ENCODE results near the gene ITK. TPM values are rescaled to one million over a fixed set of nuclear protein-coding genes. Genes with fewer than 3 reads are reported as not detected.
"Not testable (repeated sequence)": the region's sequence is repeated elsewhere in the genome, so short reads cannot be mapped to it uniquely, and the experiment has no call there.

The ITK gene
- polyA plus RNA-seq, 1 donor, result 1.5 TPM

- no peaks in the 10 kb centered on the region for H3K9me3 ChIP-seq (ENCODE audit: control insufficient read depth, low read depth, low read length)
- no peaks in the 10 kb centered on the region for H3K36me3 ChIP-seq (ENCODE audit: control insufficient read depth, insufficient read depth, low read length)
- no peak overlapping the region for H3K27ac ChIP-seq (ENCODE audit: low read length)
- no peak for DNase-seq
- H3K27me3 ChIP-seq (ENCODE audit: control insufficient read depth, insufficient read depth, low read length), result no peaks in the 10 kb centered on the region
- no CpG with 5 or more reads among the region's 10 CpGs for WGBS (ENCODE audit: insufficient coverage, low lambda C conversion rate)
- H3K4me1 ChIP-seq (ENCODE audit: control insufficient read depth, insufficient read depth, low read length), result no peaks in the 10 kb centered on the region
- no peak overlapping the region for H3K4me3 ChIP-seq (ENCODE audit: low read length)
These were observed 42.0 kb downstream of the ITK start for GRCh38 chr5:157222506-157223230.

- Histone ChIP-seq H3K27me3 (ENCODE audit: control insufficient read depth, insufficient read depth, low read length) (no peaks in the 10 kb centered on the region), H3K4me3 (ENCODE audit: low read length) (no peak overlapping the region), H3K4me1 (ENCODE audit: control insufficient read depth, insufficient read depth, low read length) (no peaks in the 10 kb centered on the region), H3K9me3 (ENCODE audit: control insufficient read depth, low read depth, low read length) (no peaks in the 10 kb centered on the region), H3K27ac (ENCODE audit: low read length) (no peak overlapping the region), H3K36me3 (ENCODE audit: control insufficient read depth, insufficient read depth, low read length) (no peaks in the 10 kb centered on the region)
- no CpG with 5 or more reads among the region's 6 CpGs for WGBS (ENCODE audit: insufficient coverage, low lambda C conversion rate)
- DNase-seq, result no peak
These were observed 45.1 kb downstream of the ITK start for GRCh38 chr5:157225469-157226422.

- Histone ChIP-seq H3K4me3 (ENCODE audit: low read length) (no peak overlapping the region), H3K9me3 (ENCODE audit: control insufficient read depth, low read depth, low read length) (no peaks in the 10 kb centered on the region), H3K27me3 (ENCODE audit: control insufficient read depth, insufficient read depth, low read length) (no peaks in the 10 kb centered on the region), H3K4me1 (ENCODE audit: control insufficient read depth, insufficient read depth, low read length) (no peaks in the 10 kb centered on the region), H3K36me3 (ENCODE audit: control insufficient read depth, insufficient read depth, low read length) (no peaks in the 10 kb centered on the region), H3K27ac (ENCODE audit: low read length) (no peak overlapping the region)
- DNase-seq, result no peak
These were observed 50.0 kb downstream of the ITK start for GRCh38 chr5:157230610-157231009.

GRCh38 chr5:157232706-157233105, 52.1 kb downstream of the ITK start:
- DNase-seq, result no peak
- Histone ChIP-seq H3K27me3 (ENCODE audit: control insufficient read depth, insufficient read depth, low read length) (no peaks in the 10 kb centered on the region), H3K27ac (ENCODE audit: low read length) (no peak overlapping the region), H3K36me3 (ENCODE audit: control insufficient read depth, insufficient read depth, low read length) (no peaks in the 10 kb centered on the region), H3K9me3 (ENCODE audit: control insufficient read depth, low read depth, low read length) (no peaks in the 10 kb centered on the region), H3K4me3 (ENCODE audit: low read length) (no peak overlapping the region), H3K4me1 (ENCODE audit: control insufficient read depth, insufficient read depth, low read length) (no peaks in the 10 kb centered on the region)
- WGBS (ENCODE audit: insufficient coverage, low lambda C conversion rate), result 90% methylated on average over 2 of the region's 6 CpGs

- 100% methylated on average over 1 of the region's 3 CpGs for WGBS (ENCODE audit: insufficient coverage, low lambda C conversion rate)
- DNase-seq, result no peak
- Histone ChIP-seq H3K36me3 (ENCODE audit: control insufficient read depth, insufficient read depth, low read length) (no peaks in the 10 kb centered on the region), H3K27ac (ENCODE audit: low read length) (no peak overlapping the region), H3K27me3 (ENCODE audit: control insufficient read depth, insufficient read depth, low read length) (no peaks in the 10 kb centered on the region), H3K9me3 (ENCODE audit: control insufficient read depth, low read depth, low read length) (no peaks in the 10 kb centered on the region), H3K4me3 (ENCODE audit: low read length) (no peak overlapping the region), H3K4me1 (ENCODE audit: control insufficient read depth, insufficient read depth, low read length) (no peaks in the 10 kb centered on the region)
These were observed 52.9 kb downstream of the ITK start for GRCh38 chr5:157233515-157233914.

- 94% methylated on average over 2 of the region's 3 CpGs for WGBS (ENCODE audit: insufficient coverage, low lambda C conversion rate)
- Histone ChIP-seq H3K9me3 (ENCODE audit: control insufficient read depth, low read depth, low read length) (no peaks in the 10 kb centered on the region), H3K4me1 (ENCODE audit: control insufficient read depth, insufficient read depth, low read length) (no peaks in the 10 kb centered on the region), H3K4me3 (ENCODE audit: low read length) (no peak overlapping the region), H3K27me3 (ENCODE audit: control insufficient read depth, insufficient read depth, low read length) (no peaks in the 10 kb centered on the region), H3K27ac (ENCODE audit: low read length) (no peak overlapping the region), H3K36me3 (ENCODE audit: control insufficient read depth, insufficient read depth, low read length) (no peaks in the 10 kb centered on the region)
- no peak for DNase-seq
These were observed 55.8 kb downstream of the ITK start for GRCh38 chr5:157236423-157236822.

GRCh38 chr5:157241483-157241882, 60.8 kb downstream of the ITK start:
- no peaks in the 10 kb centered on the region for H3K36me3 ChIP-seq (ENCODE audit: control insufficient read depth, insufficient read depth, low read length)
- H3K27ac ChIP-seq (ENCODE audit: low read length), result no peak overlapping the region
- no CpG with 5 or more reads among the region's 4 CpGs for WGBS (ENCODE audit: insufficient coverage, low lambda C conversion rate)
- no peak for DNase-seq
- no peak overlapping the region for H3K4me3 ChIP-seq (ENCODE audit: low read length)
- H3K9me3 ChIP-seq (ENCODE audit: control insufficient read depth, low read depth, low read length), result no peaks in the 10 kb centered on the region
- H3K4me1 ChIP-seq (ENCODE audit: control insufficient read depth, insufficient read depth, low read length), result no peaks in the 10 kb centered on the region
- H3K27me3 ChIP-seq (ENCODE audit: control insufficient read depth, insufficient read depth, low read length), result peaks cover 3% of the 10 kb centered on the region

- not testable (repeated sequence) for H3K4me3 ChIP-seq (ENCODE audit: low read length); H3K27me3 ChIP-seq (ENCODE audit: control insufficient read depth, insufficient read depth, low read length); H3K36me3 ChIP-seq (ENCODE audit: control insufficient read depth, insufficient read depth, low read length); H3K4me1 ChIP-seq (ENCODE audit: control insufficient read depth, insufficient read depth, low read length); H3K9me3 ChIP-seq (ENCODE audit: control insufficient read depth, low read depth, low read length); H3K27ac ChIP-seq (ENCODE audit: low read length); DNase-seq
- no CpG with 5 or more reads among the region's 7 CpGs for WGBS (ENCODE audit: insufficient coverage, low lambda C conversion rate)
These were observed 64.1 kb downstream of the ITK start for GRCh38 chr5:157244704-157245103.

- H3K9me3 ChIP-seq (ENCODE audit: control insufficient read depth, low read depth, low read length), result no peaks in the 10 kb centered on the region
- 0% methylated on average over 1 of the region's 4 CpGs for WGBS (ENCODE audit: insufficient coverage, low lambda C conversion rate)
- DNase-seq, result no peak
- H3K36me3 ChIP-seq (ENCODE audit: control insufficient read depth, insufficient read depth, low read length), result no peaks in the 10 kb centered on the region
- no peak overlapping the region for H3K4me3 ChIP-seq (ENCODE audit: low read length)
- no peak overlapping the region for H3K27ac ChIP-seq (ENCODE audit: low read length)
- peaks cover 3% of the 10 kb centered on the region for H3K27me3 ChIP-seq (ENCODE audit: control insufficient read depth, insufficient read depth, low read length)
- peaks cover 4% of the 10 kb centered on the region for H3K4me1 ChIP-seq (ENCODE audit: control insufficient read depth, insufficient read depth, low read length)
These were observed 64.8 kb downstream of the ITK start for GRCh38 chr5:157245476-157245875.

- Histone ChIP-seq H3K9me3 (ENCODE audit: control insufficient read depth, low read depth, low read length) (no peaks in the 10 kb centered on the region), H3K27me3 (ENCODE audit: control insufficient read depth, insufficient read depth, low read length) (peaks cover 3% of the 10 kb centered on the region), H3K4me1 (ENCODE audit: control insufficient read depth, insufficient read depth, low read length) (peaks cover 4% of the 10 kb centered on the region), H3K4me3 (ENCODE audit: low read length) (no peak overlapping the region), H3K27ac (ENCODE audit: low read length) (no peak overlapping the region), H3K36me3 (ENCODE audit: control insufficient read depth, insufficient read depth, low read length) (no peaks in the 10 kb centered on the region)
- no CpG with 5 or more reads among the region's 4 CpGs for WGBS (ENCODE audit: insufficient coverage, low lambda C conversion rate)
- DNase-seq, result no peak
These were observed 65.2 kb downstream of the ITK start for GRCh38 chr5:157245886-157246285.
